Left lobe of liver (tissue), 2 donors: ENCODE data around the gene SRPRB. TPM values are rescaled to one million over a fixed set of nuclear protein-coding genes. Genes with fewer than 3 reads are reported as not detected.
"Not testable (repeated sequence)": the region's sequence is repeated elsewhere in the genome, so short reads cannot be mapped to it uniquely, and the experiment has no call there.

ENCODE experiments used
- ATAC-seq: fragments of 200-7000 bp; cut with Tn5 transposase; one replicate; pipeline ENCODE4 v1.9.1; 2020; ENCODE audit warnings: mild to moderate bottlenecking, moderate library complexity
- DNase-seq: peaks from one replicate; pipeline ENCODE4 v3.0.0-alpha.2; 2020; ENCODE audit warnings: low spot score
- total RNA-seq: library from RNA; stranded (reverse); gene quantifications from one replicate; pipeline ENCODE4 v1.2.1, GENCODE V29; 2021
- donor health status: DM: no; HTN: no; CAD: no; lungs with moderate emphysema.
- donor health status: DM: no; HTN: yes; CAD: no.

The SRPRB gene
- total RNA-seq, 1 donor from 2014 or later, result 73.3 TPM

DNA sequence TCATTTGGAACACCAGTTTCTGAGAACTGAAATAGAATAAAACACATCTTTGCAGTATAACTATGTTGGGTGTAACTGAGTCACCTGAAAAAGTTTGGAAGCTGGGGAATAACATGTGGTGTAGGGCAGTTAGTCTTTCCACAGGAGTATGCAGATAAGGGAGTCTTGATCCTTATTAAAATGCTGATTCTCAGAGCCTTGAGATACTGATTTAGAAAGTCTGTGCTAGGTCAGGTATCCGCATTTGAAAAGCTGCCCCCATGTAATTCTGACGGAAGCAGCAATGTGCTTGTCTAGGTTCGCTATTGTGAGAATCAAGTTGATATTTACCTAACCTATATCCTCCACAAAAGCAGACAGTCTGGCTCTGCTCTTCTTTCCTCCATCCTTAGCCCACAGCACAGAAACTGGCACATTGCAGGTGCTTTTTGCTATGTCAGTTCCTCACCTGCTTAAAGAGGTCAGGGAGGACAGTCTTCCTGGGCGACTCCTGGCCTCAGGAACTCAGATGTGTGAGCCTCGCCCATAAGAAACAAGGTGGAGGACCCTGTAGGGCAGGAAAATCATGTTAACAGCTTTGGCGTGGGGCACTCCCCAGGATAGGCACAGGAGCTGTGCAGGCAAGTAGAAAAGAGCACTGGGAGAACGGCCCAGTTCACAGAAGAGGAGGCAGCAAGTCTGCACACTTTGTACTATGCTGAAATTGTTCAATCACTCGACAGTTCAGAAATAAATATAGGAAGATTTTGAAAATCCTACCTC lies 27.6 kb upstream of the SRPRB start:
- ATAC-seq (no peak), DNase-seq (no peak)

GRCh38 chr3:133779626-133780203 lies 25.9 kb upstream of the SRPRB start:
- peak; percentile 1 for ATAC-seq
- no peak for DNase-seq

DNA sequence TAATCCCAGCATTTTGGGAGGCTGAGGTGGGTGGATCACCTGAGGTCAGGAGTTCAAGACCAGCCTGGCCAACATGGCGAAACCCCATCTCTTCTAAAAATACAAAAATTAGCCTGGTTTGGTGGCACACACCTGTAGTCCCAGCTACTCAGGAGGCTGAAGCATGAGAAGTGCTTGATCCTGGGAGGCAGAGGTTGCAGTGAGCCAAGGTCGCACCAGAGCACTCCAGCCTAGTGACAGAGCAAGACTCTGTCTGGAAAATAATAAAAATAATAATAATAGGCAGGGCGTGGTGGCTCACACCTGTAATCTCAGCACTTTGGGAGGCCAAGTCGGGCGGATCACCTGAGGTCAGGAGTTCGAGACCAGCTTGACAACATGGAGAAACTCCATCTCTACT lies 24.9 kb upstream of the SRPRB start:
- ATAC-seq, result peak; percentile 5
- not testable (repeated sequence) for DNase-seq

DNA sequence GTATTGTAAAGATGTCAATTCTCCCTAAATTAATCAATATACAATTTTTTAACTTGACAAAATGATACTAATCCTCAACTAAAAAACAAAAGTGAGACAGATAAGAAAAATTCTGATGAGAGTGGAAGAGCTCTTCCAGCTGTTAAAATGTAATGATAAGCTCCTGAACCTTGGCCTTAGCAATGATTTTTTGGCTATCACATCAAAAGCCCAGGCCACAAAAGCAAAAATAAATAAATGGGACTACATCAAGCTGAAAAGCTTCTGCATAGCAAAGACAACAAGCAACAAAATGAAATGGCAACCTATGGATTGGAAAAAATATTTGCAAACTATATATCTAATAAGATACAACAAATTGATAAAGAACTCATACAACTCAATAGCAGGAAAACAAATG lies 24.0 kb upstream of the SRPRB start:
- ATAC-seq (no peak), DNase-seq (no peak)

DNA sequence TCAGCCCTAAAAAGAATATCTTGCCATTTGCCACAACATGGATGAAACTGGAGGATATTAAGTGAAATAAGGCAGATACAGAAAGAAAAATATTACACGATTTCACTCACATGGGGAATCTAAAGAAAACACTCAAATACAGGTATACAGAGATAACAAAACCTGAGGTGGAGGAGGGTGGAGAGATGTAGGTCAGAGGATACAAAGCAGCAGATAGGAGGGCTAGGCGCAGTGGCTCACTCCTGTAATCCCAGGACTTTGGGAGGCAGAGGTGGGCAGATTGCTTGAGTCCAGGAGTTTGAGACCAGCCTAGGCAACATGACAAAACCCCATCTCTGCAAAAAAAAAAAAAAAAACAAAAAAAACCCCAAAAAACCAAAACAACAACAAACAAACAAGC lies 23.2 kb upstream of the SRPRB start:
- DNase-seq (no peak), ATAC-seq (peak; percentile 38)

GRCh38 chr3:133783762-133784161 lies 21.9 kb upstream of the SRPRB start:
- DNase-seq (no peak), ATAC-seq (peak; percentile 44)

GRCh38 chr3:133788024-133788423 lies 17.6 kb upstream of the SRPRB start:
- ATAC-seq, result no peak
- no peak for DNase-seq

GRCh38 chr3:133792171-133792763 lies 13.3 kb upstream of the SRPRB start:
- DNase-seq (no peak), ATAC-seq (no peak)

- DNase-seq (no peak), ATAC-seq (no peak)
These were observed 8.1 kb upstream of the SRPRB start for GRCh38 chr3:133797396-133798105.

DNA sequence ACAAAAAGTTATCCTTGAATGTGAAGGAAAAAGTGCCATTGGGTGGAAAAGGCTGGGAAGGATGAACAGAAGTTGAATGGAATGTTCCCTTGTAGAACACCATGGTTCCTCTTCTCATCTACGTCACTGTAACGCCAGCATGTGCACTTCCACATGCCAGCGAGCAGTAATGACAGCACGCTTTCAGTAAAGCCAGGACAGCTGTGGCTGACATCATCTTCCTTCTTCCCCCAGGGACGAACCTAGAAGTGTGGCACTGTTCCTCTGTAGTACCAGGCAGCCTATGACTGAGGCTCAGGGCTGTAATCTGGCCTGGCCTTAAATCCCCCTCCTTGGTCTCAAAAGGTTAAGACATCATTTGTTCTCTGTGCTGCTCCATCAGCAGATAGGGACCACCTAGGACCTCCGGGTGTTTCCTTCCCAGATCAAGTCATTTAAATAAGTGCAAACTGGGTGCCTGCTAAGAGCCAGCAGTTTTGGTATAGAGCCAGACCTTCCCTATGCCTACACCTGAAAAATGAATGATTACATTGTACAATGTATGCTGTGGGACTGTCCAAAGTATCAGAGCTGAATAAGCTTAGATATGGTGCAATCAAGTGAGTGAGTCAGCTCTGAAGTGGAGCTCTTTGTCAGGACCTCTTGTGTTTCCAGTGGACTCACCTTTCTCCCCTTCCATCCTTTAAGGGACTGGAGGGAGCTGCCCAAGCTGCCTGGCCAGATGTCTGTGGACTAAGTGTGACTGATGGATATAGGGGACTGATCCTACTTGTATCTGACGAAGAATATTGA lies 5.6 kb upstream of the SRPRB start:
- ATAC-seq (no peak), DNase-seq (no peak)

DNA sequence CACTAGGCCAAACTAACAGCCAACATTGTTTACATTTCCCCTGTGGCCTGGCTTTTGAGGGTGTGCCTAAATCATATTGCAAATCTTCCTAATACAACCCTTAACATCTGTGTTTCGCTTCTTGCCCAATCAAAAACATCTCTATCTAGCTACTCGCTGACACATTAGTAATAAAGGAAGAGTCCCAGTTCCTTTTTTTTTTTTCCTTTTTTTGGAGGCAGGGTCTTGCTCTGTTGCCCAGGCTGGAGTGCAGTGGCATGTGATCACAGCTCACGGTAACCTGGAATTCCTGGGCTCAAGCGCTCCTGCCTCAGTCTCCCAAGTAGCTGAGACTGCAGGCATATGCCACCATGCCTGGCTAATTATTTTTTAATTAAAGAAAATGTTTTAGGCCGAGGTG lies 2.1 kb upstream of the SRPRB start:
- DNase-seq (no peak), ATAC-seq (no peak)

DNA sequence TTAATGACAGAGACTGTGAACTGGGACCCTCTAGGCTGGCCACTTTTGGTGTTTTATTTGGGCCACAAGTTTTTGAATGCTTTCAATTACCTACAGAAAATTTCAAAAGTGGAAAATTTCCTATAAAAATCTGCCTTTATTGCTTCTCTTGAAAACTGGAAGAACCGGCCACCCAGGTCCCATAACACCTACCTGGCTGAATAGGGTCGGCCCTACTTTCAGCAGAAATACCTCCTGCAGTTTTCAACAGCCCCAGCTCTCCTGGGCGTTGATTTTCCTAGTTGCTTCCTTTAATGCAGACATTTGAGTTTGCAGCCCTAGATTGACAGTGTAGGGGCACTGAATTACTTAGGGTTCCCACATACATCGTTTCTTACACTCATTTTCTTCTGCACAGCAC lies 719 bp upstream of the SRPRB start:
- ATAC-seq (no peak), DNase-seq (no peak)

DNA sequence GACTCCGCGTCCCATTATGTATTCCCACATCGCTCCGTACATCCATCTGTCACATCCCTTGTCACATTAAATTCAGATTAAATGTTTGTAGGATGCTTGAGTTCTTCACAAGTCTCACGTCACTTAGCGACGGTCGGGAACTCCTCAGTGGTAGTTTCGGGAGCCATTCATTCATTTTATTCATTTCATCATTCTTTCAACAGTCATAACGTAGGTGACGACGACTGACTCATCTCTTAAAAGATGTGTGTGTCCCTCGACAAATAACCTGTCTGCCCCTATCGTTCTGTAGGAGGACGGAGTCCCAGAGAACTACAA lies 272 bp upstream of the SRPRB start:
- no peak for DNase-seq
- ATAC-seq, result no peak

GRCh38 chr3:133812872-133813271 lies 7.3 kb downstream of the SRPRB start:
- ATAC-seq (no peak), DNase-seq (no peak)

GRCh38 chr3:133815386-133815785 lies 9.8 kb downstream of the SRPRB start:
- DNase-seq (no peak), ATAC-seq (no peak)

DNA sequence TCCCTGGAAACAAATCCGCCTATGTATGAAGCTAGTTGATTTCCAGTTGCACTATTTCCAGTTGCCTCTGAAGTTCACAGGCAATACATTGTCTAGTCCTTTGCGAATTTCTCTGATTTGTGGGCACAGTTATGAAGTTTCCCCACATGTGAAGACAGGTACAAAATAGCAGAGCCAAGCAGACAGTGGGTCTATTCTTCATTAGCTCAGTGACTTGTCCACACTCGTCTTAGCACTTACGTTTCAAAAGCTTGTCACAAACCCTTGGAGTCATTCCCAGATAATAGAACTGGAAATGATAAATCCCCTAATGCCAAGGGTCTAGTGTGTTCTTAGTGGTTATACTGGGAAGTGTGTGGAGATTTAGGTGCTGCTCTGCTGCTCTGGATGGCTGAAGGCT lies 14.5 kb downstream of the SRPRB start:
- no peak for ATAC-seq
- DNase-seq, result no peak

- no peak for ATAC-seq
These were observed 15.5 kb downstream of the SRPRB start for GRCh38 chr3:133820889-133821675.

GRCh38 chr3:133821767-133822638 lies 16.4 kb downstream of the SRPRB start:
- ATAC-seq (peak; percentile 78), DNase-seq (peak; percentile 69)

More at GRCh38 chr3:133820889-133821675, 15.5 kb downstream of the SRPRB start:
- no peak for DNase-seq

- DNase-seq (no peak), ATAC-seq (no peak)
These were observed 19.4 kb downstream of the SRPRB start for GRCh38 chr3:133824961-133825485.
